Right lobe of liver (tissue), 5 donors: ENCODE results near the gene GPATCH4. TPM values are rescaled to one million over a fixed set of nuclear protein-coding genes. Genes with fewer than 3 reads are reported as not detected.

ENCODE experiments used
- total RNA-seq, 6 experiments: library from RNA; depleted of rRNA in 2 of 6; stranded (reverse); fragments of >200 nt in 2 of 6; fragmentation: NEBNext Ultra II Directional in 3 of 6; extraction: Animal tissue kit (Norgen Biotek cat#: 25700) in 3 of 6; gene quantifications; one replicate each; pipeline versions ENCODE4 v1.1.0 to v1.2.4, GENCODE V29; 2016 to 2023
- donor health status: DM: no; HTN: no; CAD: no.
- donor health status: DM: no; HTN: no; CAD: no.
- donor health status: DM: no; HTN: yes; CAD: no.
- donor health status: DM: no; HTN: yes; CAD: no.

The GPATCH4 gene
- total RNA-seq, 6 experiments from 2014 or later: 7.0 to 25.3 (median 12.4) TPM

Other genes with a start within 250 kb of the GPATCH4 start
- gene RHBG, start 232.3 kb downstream of the GPATCH4 start, total RNA-seq: 1 to 10 TPM in 2 of 6 experiments, under 1 TPM in 2, not detected in 2; 0.42 to 1.6 (median 1.1) TPM
- 10 to 100 TPM; 13.3 to 17.1 (median 15.0) TPM for gene MEF2D, start 100.7 kb downstream of the GPATCH4 start, total RNA-seq
- gene IQGAP3, start 28.9 kb downstream of the GPATCH4 start, total RNA-seq: 1 to 10 TPM in 3 of 6 experiments, under 1 TPM in 3; 0.07 to 2.6 (median 0.95) TPM
- gene TTC24, start 21.8 kb downstream of the GPATCH4 start, total RNA-seq: under 1 TPM in 1 of 6 experiments, not detected in 5; 0.31 TPM
- gene NAXE, start 9.7 kb downstream of the GPATCH4 start, total RNA-seq: 10 to 100 TPM; 37.7 to 72.3 (median 49.4) TPM
- gene HAPLN2, start 17.9 kb upstream of the GPATCH4 start, total RNA-seq: not detected
- not detected for gene BCAN, start 40.6 kb upstream of the GPATCH4 start, total RNA-seq
- gene NES, start 75.9 kb upstream of the GPATCH4 start, total RNA-seq: 1 to 10 TPM; 1.1 to 7.5 (median 2.6) TPM
- gene CRABP2, start 104.1 kb upstream of the GPATCH4 start, total RNA-seq: under 1 TPM in 1 of 6 experiments, not detected in 5; 0.24 TPM
- 10 to 100 TPM; 11.6 to 25.7 (median 20.6) TPM for gene METTL25B, start 127.0 kb upstream of the GPATCH4 start, total RNA-seq
- 10 to 100 TPM; 10.3 to 14.1 (median 12.2) TPM for gene ISG20L2, start 127.3 kb upstream of the GPATCH4 start, total RNA-seq
- 10 to 100 TPM; 47.2 to 83.2 (median 61.4) TPM for gene MRPL24, start 139.6 kb upstream of the GPATCH4 start, total RNA-seq
- 100 to 1,000 TPM; 131 to 192 (median 157) TPM for gene HDGF, start 150.2 kb upstream of the GPATCH4 start, total RNA-seq
- 10 to 100 TPM; 17.4 to 23.4 (median 19.7) TPM for gene PRCC, start 166.1 kb upstream of the GPATCH4 start, total RNA-seq
- gene SH2D2A, start 215.4 kb upstream of the GPATCH4 start, total RNA-seq: 1 to 10 TPM in 1 of 6 experiments, under 1 TPM in 5; 0.32 to 1.3 (median 0.67) TPM